GM21723 (cell line): ENCODE results near the gene SLC34A3.

ENCODE experiments used
- ATAC-seq: cut with Tn5 transposase; IDR thresholded peaks from one replicate; pipeline ENCODE4 v1.9.1; 2021; ENCODE audit warnings: mild to moderate bottlenecking, moderate library complexity; ENCODE audit not compliant: unreplicated experiment

SLC34A3 gene

DNA sequence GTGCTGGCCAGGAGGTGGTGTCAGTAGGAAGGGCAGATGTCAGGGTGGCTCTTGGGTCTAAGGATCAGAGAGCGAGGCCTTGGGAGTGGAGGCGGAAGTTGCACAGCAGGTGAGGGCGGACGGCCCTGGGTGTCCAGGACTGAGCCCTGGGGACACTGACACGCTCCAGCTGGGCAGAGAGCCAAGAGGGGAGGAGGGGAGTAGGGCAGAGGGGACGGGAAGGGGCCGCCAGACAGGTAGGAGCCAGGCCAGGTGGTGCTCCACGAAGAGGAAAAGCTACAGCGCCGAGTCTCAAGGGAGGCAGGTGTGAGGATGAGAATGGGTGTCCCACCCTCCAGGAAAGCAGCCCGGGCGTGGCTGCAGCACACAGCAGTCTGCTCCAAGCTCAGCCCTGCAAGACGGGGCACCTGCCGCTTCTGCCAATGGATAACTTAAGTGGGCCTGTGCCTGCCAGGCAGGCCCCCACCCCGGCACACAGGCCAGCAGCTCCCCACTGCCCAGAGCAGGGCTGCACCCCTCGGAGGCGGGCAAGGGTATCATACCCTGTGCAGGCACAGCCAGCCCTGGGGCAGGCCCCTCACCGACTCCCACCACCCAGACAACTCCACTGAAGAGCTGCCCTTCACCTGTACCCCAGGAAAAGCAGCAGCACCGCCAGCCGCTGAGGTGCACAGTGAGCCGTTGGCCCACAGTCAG is 35.0 kb upstream of the SLC34A3 start:
- no peak for ATAC-seq

DNA sequence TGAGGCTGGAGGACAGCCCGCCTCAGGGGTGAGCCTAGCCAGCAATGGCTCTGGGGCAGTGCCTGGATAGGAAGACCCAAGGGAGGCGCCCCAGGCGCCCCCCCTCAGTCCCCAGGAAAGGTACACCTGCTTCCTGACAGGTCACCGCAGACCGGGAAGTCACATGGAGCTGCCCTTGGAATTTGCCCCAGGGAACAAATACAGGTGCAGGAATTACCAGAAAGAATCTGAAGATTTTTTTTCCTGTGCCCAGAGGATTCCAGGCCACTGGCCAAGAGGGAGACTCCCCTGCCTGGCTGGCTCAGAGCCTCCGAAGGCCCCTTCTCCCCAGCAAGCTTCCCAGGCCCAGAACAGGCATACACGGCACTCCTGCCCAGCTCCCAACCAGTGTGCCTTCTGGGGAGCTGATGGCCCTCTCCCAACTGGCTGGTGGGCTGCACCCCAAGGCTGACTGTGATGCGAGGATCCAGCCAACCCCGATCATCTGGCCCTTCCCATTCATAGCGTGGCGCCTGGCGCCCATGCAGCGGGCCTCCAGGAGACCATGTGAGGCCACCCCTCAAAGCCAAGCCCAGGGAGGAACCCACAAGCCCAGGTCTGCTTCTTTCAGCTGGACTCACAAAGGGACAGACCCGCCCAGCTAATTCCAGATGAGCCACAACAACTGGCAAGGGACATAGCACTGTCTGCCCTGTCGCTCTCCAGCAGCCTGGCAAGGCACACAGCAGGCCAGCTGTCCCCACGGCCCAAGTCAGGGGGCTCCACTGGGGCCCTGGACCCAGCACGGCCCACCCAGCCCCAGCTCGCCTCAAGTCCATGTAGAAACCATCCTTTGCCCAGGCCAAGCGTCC is 32.4 kb upstream of the SLC34A3 start:
- ATAC-seq: no peak

DNA sequence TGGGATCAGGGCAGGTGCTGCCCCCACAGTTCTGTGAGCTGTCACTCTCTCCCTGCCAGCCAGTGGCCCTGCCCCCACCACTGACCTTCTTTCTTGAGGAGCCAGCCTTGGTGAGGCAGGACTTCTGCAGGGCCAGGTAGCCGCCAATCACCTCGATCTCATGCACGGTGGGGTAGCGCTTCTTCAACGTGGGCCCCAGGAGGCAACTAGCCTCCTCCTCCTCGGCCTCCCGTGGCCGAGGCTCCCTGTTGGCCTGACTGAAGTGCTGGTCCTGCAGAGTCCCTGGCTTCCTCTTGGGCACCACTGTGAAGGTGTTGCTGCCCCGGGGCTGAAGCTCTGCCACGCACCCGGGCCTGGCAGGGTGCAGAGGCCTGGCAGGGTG is 31.8 kb upstream of the SLC34A3 start:
- no peak for ATAC-seq

DNA sequence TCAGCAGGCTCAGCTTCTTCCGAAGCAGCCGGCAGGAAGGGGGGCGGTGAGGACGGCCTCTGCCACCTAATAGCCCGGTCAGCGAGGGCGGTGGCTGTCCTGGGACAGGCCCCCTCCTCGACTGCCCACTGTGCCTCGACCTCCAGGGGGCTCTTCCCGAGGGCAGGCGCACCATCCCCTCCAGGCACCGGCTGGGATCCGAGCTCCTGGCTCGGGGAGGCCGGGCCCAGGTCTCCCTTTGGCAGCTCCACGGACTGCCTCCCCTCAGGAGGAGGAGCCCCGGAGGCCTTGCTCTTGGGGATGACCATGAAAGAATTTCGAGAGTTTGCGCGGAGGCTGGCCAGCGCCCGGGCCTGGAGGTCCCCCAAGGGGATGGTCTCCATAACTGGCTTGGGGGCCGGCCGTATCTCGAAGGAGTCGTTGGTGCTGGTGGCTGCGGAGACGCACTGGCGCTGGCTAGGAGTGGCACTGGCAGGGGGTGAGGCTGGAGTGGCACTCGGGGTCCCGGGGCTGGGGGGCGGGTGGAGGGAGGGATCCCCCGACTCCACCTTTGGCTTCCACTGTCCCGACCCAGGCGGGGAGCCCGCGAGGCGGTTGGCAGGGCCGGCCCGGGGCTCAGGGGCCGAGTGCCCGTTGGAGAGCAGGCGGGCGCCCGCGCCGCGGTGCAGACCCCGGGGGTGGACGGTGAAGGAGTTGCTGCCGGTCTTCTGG is 31.1 kb upstream of the SLC34A3 start:
- ATAC-seq: no peak

DNA sequence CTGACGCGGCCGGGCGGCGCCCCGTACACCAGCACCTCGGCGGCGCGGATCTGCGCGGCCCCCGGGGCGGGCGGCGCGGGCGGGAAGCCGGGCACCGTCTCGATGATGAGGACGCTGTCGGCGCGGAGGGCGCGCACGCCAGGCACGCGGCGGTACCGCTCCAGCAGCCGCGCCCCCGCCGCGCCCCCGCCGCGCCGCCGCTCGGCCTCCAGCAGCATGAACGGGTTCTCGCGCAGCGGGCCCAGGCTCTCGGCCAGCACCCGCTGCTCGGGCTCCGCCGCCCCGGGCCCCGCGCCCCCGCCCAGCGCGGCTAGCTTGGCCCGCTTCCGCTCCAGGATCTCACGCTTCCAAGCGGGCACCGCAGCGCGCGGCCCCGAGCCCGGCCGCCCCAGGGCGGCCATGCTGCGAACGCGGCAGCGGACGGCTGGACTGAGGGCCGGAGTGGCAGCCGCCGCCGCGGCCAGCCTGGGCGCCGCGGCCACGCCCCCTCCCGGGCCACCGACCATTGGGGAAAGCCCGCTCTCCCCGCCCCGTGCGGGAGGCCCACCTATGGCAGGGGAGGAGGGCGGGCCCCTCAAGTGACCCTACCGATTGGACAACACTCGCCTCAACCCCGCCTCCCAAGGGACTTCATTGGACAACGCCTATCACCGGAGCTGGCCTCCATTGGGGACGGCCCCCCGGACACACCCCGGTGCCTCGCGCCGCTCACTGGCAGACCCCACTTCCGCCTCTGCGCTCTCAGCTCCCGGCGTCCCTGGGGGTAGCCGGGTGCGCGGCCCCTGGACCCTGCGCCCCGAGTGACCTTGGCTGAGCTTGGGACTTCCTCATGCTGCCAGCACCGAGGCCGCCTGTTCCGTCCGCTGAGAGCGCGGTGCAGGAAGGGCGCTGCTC is 30.1 kb upstream of the SLC34A3 start, which contains the start of gene TPRN:
TSS of gene TPRN (minus strand) at position 431 of the 894 bp plus-strand sequence. CDS start at position 401, 30 bp downstream.
- peak; percentile 82 for ATAC-seq

DNA sequence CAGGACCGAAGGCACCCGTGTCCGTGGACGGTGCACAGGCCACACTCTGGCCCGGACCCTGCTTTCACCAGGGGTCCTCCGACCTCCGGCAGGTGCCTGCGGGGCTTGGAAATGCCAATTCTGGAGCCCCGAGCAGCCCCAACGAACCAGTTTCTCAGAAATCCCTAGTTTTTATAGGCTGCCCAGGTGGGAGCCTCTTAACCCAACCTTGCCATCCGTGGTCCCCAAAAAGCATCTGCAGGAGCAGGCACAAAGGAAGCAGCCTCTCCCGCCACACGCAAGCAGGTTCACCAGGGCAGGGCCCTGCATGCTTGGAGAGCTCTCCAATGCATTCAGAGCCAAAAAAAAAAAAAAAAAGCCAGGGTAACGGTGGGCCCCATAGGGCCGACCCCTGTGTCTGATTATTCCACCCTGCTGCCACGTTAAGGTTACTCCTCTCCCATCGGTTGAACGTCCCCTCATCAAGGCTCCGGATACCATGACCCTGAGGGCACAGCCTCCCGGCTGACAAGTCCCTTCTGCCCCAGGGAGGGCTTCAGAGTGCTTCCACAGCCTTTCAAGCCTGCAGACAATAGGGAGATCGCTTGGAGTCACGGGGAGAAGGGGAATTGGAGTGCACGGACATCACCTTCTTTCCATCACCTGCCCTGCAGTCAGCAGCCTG is 29.4 kb upstream of the SLC34A3 start:
- ATAC-seq: no peak

DNA sequence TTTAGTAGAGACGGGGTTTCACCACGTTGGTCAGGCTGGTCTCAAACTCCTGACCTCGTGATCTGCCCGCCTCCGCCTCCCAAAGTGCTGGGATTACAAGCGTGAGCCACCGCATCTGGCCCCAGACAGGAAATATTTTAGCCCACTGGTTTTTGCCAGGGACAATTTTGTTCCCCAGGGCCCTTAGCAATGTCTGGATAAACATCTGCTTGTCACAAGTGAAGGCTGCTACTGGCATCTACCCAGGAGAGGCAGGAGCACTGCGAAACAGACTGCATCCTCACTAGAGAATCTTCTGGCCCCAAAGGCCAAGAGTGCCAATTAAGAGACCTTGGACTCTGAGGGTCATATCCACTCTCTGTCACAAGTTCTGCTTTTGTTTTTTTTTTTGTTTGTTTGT is 27.7 kb upstream of the SLC34A3 start:
- ATAC-seq: no peak

DNA sequence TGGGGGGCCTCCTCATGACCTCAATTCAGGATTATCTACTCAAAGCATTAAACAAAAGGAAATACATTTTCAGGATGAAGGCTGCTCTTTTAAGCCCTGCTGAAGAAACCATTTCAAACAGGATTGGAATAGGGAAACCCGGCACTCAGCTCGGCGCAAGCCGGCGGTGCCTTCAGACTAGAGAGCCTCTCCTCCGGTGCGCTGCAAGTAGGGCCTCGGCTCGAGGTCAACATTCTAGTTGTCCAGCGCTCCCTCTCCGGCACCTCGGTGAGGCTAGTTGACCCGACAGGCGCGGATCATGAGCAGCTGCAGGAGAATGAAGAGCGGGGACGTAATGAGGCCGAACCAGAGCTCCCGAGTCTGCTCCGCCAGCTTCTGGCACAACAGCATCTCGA is 26.0 kb upstream of the SLC34A3 start:
- ATAC-seq: no peak

DNA sequence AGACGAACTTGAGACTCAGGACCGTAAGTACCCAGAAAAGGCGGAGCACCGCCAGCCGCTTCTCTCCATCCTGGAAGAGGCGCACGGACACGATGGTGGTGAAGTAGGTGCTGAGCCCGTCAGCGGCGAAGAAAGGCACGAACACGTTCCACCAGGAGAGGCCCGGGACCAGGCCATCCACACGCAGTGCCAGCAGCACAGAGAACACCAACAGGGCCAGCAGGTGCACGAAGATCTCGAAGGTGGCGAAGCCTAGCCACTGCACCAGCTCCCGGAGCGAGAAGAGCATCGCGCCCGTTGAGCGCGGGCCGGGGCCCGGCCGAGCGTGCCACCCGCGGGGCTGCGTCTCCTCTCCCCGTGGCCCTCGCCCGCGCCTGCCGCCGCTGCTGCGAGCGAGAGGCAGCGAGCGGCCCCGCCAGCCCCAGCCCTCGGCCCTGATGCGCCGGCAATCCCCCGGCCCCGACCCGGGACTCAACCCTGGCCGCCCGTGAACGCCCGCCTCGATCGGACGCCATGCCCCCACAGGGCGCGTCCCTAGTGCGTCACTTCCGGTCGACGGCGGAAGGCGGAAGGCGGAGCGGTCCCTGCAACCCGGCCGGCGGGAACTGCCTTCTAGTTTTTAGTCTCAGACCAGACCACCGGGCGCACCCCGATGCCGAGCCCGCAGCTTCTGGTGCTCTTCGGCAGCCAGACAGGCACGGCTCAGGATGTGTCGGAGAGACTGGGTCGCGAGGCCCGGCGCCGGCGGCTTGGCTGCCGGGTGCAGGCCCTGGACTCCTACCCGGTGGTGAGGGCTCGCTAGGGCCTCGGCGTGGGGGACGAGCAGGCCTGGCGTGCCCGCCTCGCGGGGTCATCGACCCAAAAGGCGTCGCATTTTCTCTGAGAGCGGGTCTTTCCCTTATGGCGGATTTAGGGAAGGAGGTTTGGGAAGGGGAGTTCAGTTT is 25.3 kb upstream of the SLC34A3 start, which contains the start of the genes NDOR1 and TMEM203:
TSS of gene NDOR1 (plus strand) at position 575 of the 944 bp plus-strand sequence. CDS start at position 653, 78 bp downstream.
TSS of gene TMEM203 (minus strand) at position 523 of the 944 bp plus-strand sequence. CDS start at position 289, 234 bp downstream.
- peak; percentile 49 for ATAC-seq

DNA sequence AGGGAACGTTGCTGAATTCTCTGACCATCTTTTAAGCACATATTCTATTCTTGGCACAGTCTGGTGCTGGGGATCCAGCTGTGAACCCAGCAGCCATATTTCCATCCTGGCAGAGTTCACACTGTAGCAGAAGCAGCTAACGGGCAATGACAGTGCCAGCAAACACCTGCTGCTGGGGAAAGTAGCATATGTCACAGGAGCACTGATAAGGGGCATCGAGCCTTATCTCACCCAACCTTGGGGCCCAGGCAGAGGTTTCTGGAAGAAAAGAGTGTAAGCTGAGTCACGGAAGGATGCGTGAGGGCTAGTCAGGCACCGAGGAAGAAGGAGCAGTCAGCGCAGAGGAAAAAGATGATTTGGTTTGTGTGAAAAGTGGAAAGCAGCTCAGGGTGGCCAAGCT is 24.1 kb upstream of the SLC34A3 start:
- ATAC-seq: no peak

DNA sequence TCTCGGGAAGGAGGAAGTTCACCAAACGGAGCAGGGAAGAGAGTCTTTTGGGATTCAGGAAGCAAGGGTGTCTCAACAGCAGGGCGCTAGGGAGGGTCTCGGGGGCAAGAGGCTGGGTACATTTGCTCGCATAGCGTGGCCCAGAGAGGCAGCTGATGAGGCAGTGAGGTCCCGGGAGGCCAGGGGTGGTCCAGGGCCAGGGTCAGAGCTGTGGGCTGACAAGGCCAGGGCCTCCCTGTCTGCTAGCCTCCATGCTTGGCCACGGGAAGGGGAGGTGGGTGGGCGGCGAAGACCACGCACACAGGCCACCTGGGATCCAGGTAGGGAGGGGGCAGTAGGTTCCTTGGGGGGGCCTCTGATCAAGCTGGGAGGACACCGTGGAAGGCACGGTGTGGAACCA is 19.2 kb upstream of the SLC34A3 start:
- no peak for ATAC-seq

DNA sequence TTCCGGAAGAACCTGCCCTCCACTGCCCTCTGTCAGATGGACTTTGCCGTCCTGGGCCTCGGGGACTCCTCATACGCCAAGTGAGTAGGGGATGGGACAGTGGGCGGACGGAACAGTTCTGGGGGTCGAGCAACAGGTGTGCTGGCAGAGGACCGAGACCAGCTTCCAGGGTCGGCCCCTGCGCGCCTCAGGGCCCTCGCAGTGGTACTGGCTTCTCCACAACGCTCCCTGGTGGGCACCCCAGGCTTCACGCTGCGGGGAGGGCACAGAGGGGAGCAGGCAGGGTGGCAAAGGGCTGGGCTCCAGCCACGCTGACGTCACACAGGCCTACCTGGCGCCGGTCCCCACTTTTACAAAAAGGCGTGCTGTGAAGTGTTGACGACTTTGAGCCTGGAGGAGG is 18.2 kb upstream of the SLC34A3 start:
- no peak for ATAC-seq

DNA sequence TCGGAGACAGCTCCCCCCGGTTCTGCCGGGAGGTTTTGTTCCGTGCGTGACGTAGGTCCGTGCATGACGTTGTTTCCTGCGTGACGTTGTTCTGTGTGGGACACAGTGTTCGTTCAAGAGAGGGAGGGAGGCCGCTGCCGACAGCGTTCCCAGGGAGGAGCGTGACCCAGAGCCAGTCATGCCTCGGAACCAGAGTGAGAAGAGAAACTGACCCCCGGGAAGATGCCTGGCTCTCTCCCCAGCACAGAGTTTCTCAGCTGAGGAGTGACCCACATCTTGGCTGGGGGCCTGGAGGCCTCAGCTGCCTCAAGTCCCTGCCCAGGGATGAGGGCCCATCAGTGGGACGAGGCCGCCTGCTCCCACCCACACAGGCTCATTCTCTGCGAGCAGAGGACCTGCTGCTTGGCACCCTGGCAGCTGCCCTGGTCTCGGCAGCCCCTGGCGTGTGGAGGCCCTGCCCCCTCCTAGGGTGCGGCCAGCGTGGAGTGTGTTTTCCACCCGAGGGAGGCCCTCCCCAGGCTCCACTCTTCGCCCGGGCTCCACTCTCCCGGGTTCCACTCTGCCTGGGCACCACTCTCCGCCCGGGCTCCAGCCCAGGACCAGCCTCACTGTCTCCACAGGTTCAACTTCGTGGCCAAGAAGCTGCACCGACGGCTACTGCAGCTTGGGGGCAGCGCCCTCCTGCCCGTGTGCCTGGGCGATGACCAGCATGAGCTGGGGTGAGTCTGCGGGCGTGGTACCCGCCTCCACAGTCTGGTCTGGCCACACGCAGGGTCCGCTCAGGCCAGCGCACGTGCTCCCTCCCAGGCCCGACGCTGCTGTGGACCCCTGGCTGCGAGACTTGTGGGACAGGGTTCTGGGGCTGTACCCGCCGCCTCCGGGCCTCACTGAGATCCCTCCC is 17.3 kb upstream of the SLC34A3 start:
- no peak for ATAC-seq

DNA sequence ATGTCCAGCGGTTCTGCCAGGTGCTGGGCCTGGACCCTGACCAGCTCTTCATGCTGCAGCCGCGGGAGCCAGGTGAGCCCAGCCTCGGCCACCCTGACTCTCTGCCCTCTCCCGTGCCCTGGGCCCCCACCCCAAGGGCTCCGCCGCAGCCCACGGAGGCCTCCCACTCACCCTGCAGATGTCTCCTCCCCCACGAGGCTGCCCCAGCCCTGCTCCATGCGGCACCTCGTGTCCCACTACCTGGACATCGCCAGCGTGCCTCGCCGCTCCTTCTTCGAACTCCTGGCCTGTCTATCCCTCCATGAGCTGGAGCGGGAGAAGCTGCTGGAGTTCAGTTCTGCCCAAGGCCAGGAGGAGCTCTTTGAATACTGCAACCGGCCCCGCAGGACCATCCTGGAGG is 16.1 kb upstream of the SLC34A3 start:
- no peak for ATAC-seq

DNA sequence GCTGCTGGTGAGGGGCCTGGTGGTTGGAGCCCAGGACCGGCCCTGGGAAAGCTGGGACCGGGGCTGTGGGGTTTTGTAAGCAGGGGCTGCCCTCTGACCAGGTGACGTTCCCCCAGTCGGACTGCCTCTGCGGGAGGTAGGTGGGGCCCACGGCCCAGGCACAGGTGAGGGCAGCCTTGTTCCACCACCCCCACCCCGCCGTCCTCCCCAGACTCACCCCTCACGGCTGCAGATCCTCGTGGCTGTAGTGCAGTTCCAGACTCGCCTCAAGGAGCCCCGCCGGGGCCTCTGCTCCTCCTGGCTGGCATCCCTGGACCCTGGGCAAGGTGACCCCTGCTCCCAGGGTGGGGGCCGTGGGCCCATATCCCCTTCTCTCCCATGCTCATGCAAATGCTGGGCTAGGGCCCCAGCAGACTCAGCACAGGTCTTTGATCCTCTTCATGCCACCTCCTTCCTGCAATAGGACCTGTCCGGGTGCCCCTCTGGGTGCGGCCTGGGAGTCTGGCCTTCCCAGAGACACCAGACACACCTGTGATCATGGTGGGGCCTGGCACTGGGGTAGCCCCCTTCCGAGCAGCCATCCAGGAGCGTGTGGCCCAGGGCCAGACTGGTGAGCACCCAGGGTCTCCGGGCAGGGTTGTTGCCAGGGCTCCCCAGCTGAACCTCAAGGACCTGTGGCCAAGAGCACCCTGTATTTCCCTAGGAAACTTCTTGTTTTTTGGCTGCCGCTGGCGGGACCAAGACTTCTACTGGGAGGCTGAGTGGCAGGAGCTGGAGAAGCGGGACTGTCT is 15.3 kb upstream of the SLC34A3 start:
- no peak for ATAC-seq

DNA sequence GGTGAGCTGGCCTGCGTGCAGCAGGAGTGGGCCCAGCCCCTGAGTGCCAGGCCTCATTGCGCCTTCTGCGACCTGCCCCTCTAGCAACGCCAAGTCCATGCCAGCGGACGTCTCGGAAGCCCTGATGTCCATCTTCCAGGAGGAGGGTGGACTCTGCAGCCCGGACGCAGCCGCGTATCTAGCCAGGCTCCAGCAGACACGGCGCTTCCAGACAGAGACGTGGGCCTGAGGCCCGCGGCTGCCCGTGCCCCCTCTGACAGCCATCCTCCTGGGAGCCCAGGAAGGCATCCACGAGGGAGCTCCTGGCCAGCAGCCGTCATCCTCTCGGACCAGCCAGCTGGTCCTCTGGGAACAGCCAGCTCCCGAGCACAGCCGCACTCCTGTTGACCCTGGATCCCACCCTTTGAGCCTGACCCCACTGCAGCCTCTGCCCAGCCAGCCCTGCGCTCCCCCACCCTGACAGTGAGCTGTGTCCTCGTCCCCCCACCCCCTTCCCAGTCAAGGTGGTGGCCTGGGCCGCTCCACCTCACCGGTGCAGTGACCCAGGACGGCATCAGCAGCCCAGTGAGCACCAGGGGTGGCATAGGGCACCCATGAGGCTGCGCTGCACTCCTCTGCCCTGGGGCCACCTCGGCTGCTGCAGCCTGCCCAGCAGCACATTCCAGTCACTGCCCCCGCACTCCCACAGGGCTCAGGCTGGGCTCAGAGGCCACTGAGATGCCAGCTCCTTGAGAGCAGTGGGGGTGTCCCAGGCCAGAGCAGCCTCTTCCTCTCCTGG is 14.3 kb upstream of the SLC34A3 start:
- no peak for ATAC-seq
